HL-60 (cell line): Measurements from ENCODE around the gene RAI14.

Experiments
- GABPA ChIP-seq: IDR thresholded peaks from 2 replicates; pipeline ENCODE4 v1.6.1; 2012; ENCODE audit warnings: low read depth
- POLR2AphosphoS5 ChIP-seq: IDR thresholded peaks from 2 replicates; pipeline ENCODE4 v1.6.1; 2012; ENCODE audit warnings: low read depth
- REST ChIP-seq: IDR thresholded peaks from 2 replicates; pipeline ENCODE4 v1.6.1; 2012; ENCODE audit warnings: low read depth; ENCODE audit not compliant: insufficient replicate concordance
- SPI1 ChIP-seq: IDR thresholded peaks from 2 replicates; pipeline ENCODE4 v1.6.1; 2012; ENCODE audit warnings: low read depth, mild to moderate bottlenecking, borderline replicate concordance
- TF ChIP-seq, protein P1 (sequence below): IDR thresholded peaks from one replicate; pipeline ENCODE4 v1.5.1; 2011; ENCODE audit warnings: low read length, control low read depth, inconsistent platforms; ENCODE audit not compliant: insufficient read depth

GRCh38 chr5:34657274-34657921 lies 1.3 kb downstream of the RAI14 start:
- TF ChIP-seq POLR2AphosphoS5 (no peak), REST (no peak), GABPA (no peak), SPI1 (no peak)
- TF ChIP-seq, protein P1, sequence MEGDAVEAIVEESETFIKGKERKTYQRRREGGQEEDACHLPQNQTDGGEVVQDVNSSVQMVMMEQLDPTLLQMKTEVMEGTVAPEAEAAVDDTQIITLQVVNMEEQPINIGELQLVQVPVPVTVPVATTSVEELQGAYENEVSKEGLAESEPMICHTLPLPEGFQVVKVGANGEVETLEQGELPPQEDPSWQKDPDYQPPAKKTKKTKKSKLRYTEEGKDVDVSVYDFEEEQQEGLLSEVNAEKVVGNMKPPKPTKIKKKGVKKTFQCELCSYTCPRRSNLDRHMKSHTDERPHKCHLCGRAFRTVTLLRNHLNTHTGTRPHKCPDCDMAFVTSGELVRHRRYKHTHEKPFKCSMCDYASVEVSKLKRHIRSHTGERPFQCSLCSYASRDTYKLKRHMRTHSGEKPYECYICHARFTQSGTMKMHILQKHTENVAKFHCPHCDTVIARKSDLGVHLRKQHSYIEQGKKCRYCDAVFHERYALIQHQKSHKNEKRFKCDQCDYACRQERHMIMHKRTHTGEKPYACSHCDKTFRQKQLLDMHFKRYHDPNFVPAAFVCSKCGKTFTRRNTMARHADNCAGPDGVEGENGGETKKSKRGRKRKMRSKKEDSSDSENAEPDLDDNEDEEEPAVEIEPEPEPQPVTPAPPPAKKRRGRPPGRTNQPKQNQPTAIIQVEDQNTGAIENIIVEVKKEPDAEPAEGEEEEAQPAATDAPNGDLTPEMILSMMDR: no peak
